Panc1 (cell line): ENCODE data around the gene FSIP1. TPM values are rescaled to one million over a fixed set of nuclear protein-coding genes. Genes with fewer than 3 reads are reported as not detected.

Experiments used
- ATAC-seq: fragments of 200-7000 bp; cut with Tn5 transposase; 2 replicates; pipeline ENCODE4 v1.9.1; 2020; ENCODE audit warnings: mild to moderate bottlenecking, moderate library complexity
- BruUV-seq: library from RNA; stranded (reverse); fragments of 400-500 nt; replicated peaks from 2 replicates; lab custom pipeline; 2021; lab: Mats Ljungman, UMichigan
- CTCF ChIA-PET: fragments of 300-600 bp; sonication (Branson Sonifier 250); formaldehyde crosslinking; loops from one replicate; lab custom pipeline; 2022; ENCODE audit warnings: antibody characterized with exemption; lab: Charles Lee
- POLR2A ChIA-PET: fragments of 300-600 bp; sonication (Branson Sonifier 250); formaldehyde crosslinking; loops from one replicate; lab custom pipeline; 2022; ENCODE audit warnings: antibody characterized with exemption; lab: Charles Lee
- DNase-seq: peaks from one replicate; pipeline ENCODE4 v3.0.0-alpha.2; 2010; ENCODE audit warnings: low read depth, low spot score
- H3K27ac ChIP-seq: 2 replicates; pipeline ENCODE4 v1.5.1; 2011; ENCODE audit warnings: mild to moderate bottlenecking, low read length, inconsistent platforms
- H3K27me3 ChIP-seq: fragments of 200-500 bp; sonication (Bioruptor generic); 2 replicates; pipeline ENCODE4 v1.6.0; 2014; ENCODE audit warnings: low read length, inconsistent platforms; ENCODE audit not compliant: control insufficient read depth, insufficient read depth
- H3K36me3 ChIP-seq: fragments of 200-500 bp; sonication (Bioruptor generic); 2 replicates; pipeline ENCODE4 v1.5.1; 2014; ENCODE audit warnings: inconsistent platforms, mild to moderate bottlenecking, low read length, moderate library complexity; ENCODE audit not compliant: control insufficient read depth, insufficient read depth
- H3K4me1 ChIP-seq: 2 replicates; pipeline ENCODE4 v1.5.1; 2011; ENCODE audit warnings: inconsistent platforms, mild to moderate bottlenecking, low read length, moderate library complexity; ENCODE audit not compliant: control insufficient read depth, insufficient read depth
- H3K4me3 ChIP-seq, 2 experiments: 2 replicates each; pipeline ENCODE4 v1.5.1; 2011 to 2012; ENCODE audit warnings: low read depth in 2 of 2, low read length in 2 of 2, mild to moderate bottlenecking in 2 of 2, inconsistent platforms in 1 of 2, moderate library complexity in 1 of 2
- H3K9me3 ChIP-seq: fragments of 200-500 bp; sonication (Bioruptor generic); 2 replicates; pipeline ENCODE4 v1.5.1; 2014; ENCODE audit warnings: low read depth, mild to moderate bottlenecking, inconsistent platforms, low read length, moderate library complexity; ENCODE audit not compliant: control insufficient read depth, insufficient read depth
- POLR2AphosphoS5 ChIP-seq: IDR thresholded peaks from 2 replicates; pipeline ENCODE4 v1.6.1; 2012; ENCODE audit warnings: mild to moderate bottlenecking, low read depth, low read length, moderate library complexity
- SIN3A ChIP-seq: IDR thresholded peaks from 2 replicates; pipeline ENCODE4 v1.6.1; 2012; ENCODE audit warnings: low read depth, mild to moderate bottlenecking, low read length, moderate library complexity, borderline replicate concordance; ENCODE audit not compliant: insufficient read depth
- TCF7L2 ChIP-seq: IDR thresholded peaks from 2 replicates; pipeline ENCODE4 v1.6.1; 2011; ENCODE audit warnings: mild to moderate bottlenecking, low read depth, low read length, inconsistent platforms
- in situ Hi-C: cut with HindIII; loops from 2 replicates; pipeline ENCODE4 v1.10.0; 2016; ENCODE audit warnings: low sequenced_read_pairs, low pct_unique_long_range_greater_than_20kb
- intact Hi-C: fragments of 100-400 bp; cut with micrococcal nuclease; formaldehyde crosslinking; loops from one replicate; pipeline ENCODE4 v1.10.0; 2022; ENCODE audit not compliant: unreplicated experiment
- total RNA-seq: library from RNA; stranded (reverse); gene quantifications from one replicate; pipeline ENCODE4 v1.2.1, GENCODE V29; 2021; ENCODE audit not compliant: unreplicated experiment
- TF ChIP-seq, protein P1 (sequence below), 2 experiments: IDR thresholded peaks; 2 replicates each; pipeline ENCODE4 v1.6.1; 2011 to 2012; ENCODE audit warnings: low read depth in 2 of 2, control low read depth in 1 of 2, low read length in 1 of 2, mild to moderate bottlenecking in 1 of 2, moderate library complexity in 1 of 2; ENCODE audit not compliant: insufficient read depth in 1 of 2
- TF ChIP-seq, protein P2 (sequence below): fragments of 450-650 bp; IDR thresholded peaks from 2 replicates; pipeline ENCODE4 v1.5.1; 2017; ENCODE audit warnings: mild to moderate bottlenecking

FSIP1 gene
- total RNA-seq, 1 experiment from 2014 or later = 1.4 TPM

DNA sequence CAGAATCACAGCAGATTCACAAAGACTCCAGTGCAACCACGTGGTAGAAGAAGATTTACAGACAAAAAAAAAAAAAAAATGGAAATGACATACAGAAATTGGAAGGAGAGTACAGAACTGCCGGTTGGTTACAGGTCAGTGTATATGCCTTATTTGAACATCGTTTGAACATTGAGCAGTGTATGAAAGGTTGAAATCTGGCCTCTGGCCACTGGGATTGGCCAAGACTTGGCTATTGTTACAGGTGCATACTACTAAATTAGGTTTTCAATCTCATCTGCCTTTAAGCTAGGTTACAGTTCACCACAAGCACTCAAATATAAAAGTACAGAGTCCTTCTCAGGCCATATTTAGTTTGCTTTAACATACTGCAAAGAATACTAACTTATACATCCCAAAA, 142.0 kb downstream of the FSIP1 start:
- Histone ChIP-seq H3K27me3 (no peaks in the 10 kb centered on the region), H3K4me3 (no peak overlapping the region), H3K4me1 (no peaks in the 10 kb centered on the region), H3K27ac (no peak overlapping the region), H3K36me3 (no peaks in the 10 kb centered on the region), H3K9me3 (no peaks in the 10 kb centered on the region)
- ATAC-seq = no peak
- ChIA-PET POLR2A (interaction anchor here (0.5 kb wide), 1 partner anchor 19 kb away, joined by 4 read pairs; no protein-coding TSS in a partner anchor), CTCF (no interaction called here)
- intact Hi-C loops (no loop called here), in situ Hi-C loops (no loop called here)
- TF ChIP-seq SIN3A = no peak
- TF ChIP-seq, protein P1, sequence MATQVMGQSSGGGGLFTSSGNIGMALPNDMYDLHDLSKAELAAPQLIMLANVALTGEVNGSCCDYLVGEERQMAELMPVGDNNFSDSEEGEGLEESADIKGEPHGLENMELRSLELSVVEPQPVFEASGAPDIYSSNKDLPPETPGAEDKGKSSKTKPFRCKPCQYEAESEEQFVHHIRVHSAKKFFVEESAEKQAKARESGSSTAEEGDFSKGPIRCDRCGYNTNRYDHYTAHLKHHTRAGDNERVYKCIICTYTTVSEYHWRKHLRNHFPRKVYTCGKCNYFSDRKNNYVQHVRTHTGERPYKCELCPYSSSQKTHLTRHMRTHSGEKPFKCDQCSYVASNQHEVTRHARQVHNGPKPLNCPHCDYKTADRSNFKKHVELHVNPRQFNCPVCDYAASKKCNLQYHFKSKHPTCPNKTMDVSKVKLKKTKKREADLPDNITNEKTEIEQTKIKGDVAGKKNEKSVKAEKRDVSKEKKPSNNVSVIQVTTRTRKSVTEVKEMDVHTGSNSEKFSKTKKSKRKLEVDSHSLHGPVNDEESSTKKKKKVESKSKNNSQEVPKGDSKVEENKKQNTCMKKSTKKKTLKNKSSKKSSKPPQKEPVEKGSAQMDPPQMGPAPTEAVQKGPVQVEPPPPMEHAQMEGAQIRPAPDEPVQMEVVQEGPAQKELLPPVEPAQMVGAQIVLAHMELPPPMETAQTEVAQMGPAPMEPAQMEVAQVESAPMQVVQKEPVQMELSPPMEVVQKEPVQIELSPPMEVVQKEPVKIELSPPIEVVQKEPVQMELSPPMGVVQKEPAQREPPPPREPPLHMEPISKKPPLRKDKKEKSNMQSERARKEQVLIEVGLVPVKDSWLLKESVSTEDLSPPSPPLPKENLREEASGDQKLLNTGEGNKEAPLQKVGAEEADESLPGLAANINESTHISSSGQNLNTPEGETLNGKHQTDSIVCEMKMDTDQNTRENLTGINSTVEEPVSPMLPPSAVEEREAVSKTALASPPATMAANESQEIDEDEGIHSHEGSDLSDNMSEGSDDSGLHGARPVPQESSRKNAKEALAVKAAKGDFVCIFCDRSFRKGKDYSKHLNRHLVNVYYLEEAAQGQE (IDR thresholded peaks at IDR 0.05; ENCODE audit: insufficient read depth in 1 of 2, low read depth in 2 of 2, low read length in 1 of 2) = no peak
- no peak for TF ChIP-seq POLR2AphosphoS5
- no peak for TF ChIP-seq TCF7L2
- TF ChIP-seq, protein P2, sequence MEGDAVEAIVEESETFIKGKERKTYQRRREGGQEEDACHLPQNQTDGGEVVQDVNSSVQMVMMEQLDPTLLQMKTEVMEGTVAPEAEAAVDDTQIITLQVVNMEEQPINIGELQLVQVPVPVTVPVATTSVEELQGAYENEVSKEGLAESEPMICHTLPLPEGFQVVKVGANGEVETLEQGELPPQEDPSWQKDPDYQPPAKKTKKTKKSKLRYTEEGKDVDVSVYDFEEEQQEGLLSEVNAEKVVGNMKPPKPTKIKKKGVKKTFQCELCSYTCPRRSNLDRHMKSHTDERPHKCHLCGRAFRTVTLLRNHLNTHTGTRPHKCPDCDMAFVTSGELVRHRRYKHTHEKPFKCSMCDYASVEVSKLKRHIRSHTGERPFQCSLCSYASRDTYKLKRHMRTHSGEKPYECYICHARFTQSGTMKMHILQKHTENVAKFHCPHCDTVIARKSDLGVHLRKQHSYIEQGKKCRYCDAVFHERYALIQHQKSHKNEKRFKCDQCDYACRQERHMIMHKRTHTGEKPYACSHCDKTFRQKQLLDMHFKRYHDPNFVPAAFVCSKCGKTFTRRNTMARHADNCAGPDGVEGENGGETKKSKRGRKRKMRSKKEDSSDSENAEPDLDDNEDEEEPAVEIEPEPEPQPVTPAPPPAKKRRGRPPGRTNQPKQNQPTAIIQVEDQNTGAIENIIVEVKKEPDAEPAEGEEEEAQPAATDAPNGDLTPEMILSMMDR = no peak
- DNase-seq = no peak
- BruUV-seq = no TSS peak

DNA sequence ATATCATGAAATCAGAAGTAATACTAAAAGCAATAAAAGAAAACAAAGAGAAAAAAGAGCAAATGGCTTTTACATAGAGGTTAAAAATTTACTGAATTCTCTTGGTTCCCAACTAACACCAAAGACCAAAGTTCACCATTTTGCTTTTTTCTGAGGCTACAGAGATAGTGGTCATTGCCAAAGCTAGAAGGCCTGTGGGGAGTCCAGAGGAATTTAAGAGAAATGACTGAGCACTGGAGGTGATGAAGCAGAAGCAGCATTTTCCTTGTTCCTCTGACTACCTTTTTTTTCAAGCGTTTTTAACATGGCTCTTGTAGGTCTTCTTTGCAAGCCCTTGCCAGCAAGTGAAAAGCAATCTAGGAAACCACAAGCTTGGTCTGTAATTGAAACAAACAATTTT, 143.6 kb downstream of the FSIP1 start:
- BruUV-seq = no TSS peak
- H3K4me1 ChIP-seq = no peaks in the 10 kb centered on the region
- no peak for DNase-seq
- no peak for TF ChIP-seq TCF7L2
- no peak for TF ChIP-seq POLR2AphosphoS5
- TF ChIP-seq, protein P1 (IDR thresholded peaks at IDR 0.05; ENCODE audit: insufficient read depth in 1 of 2, low read depth in 2 of 2, low read length in 1 of 2) = no peak
- TF ChIP-seq, protein P2 = no peak
- intact Hi-C loops (no loop called here), in situ Hi-C loops (no loop called here)
- no peak overlapping the region for H3K27ac ChIP-seq
- no peak overlapping the region for H3K4me3 ChIP-seq
- H3K27me3 ChIP-seq = no peaks in the 10 kb centered on the region
- ATAC-seq = no peak
- ChIA-PET POLR2A (no interaction called here), CTCF (no interaction called here)
- no peaks in the 10 kb centered on the region for H3K36me3 ChIP-seq
- no peaks in the 10 kb centered on the region for H3K9me3 ChIP-seq
